ENCODE measurements around the gene ABCC9. TPM values are rescaled to one million over a fixed set of nuclear protein-coding genes. Genes with fewer than 3 reads are reported as not detected.

Gene ABCC9
- total and polyA plus RNA-seq, 2 donors (not counting 3 experiments of a cell fraction or from before 2014, with no cell fraction given), result under 0.01 TPM; not detected in 1

- dilution Hi-C loops (cut with MboI; ENCODE audit: extremely low pct_ligation_motif_present, low sequenced_read_pairs), result no loop called here
- H3K79me2 ChIP-seq (ENCODE audit: control insufficient read depth, insufficient read depth, low read length), result no peaks in the 10 kb centered on the region
- H3K27me3 ChIP-seq (ENCODE audit: control insufficient read depth in 2 of 2, insufficient read depth in 2 of 2, low read length in 2 of 2), result peaks cover 28 to 36% of the 10 kb centered on the region in 2 experiments
- no TSS peak for BruUV-seq (replicated peaks)
- H3K36me3 ChIP-seq (ENCODE audit: control insufficient read depth in 2 of 2, extremely low read depth in 1 of 2, insufficient read depth in 2 of 2, low read length in 2 of 2), result no peaks in the 10 kb centered on the region
- POLR2A ChIA-PET, result no interaction called here
- H3K4me3 ChIP-seq (replicated peaks in 1 of 3; ENCODE audit: insufficient read depth in 1 of 3, low read depth in 1 of 3, low read length in 3 of 3), result no peak within 1 kb of the TSS
- CTCF ChIA-PET, result interaction anchor here (1.1 kb wide), 1 partner anchor 77 kb away, joined by 3 read pairs; no protein-coding TSS in a partner anchor
- H3K9me1 ChIP-seq (replicated peaks; ENCODE audit: control insufficient read depth, extremely low read depth, insufficient read depth, low read length), result no peaks in the 10 kb centered on the region
- TF ChIP-seq GATA2 (IDR thresholded peaks at IDR 0.05; ENCODE audit: insufficient read depth, insufficient read length, low read depth, low read length) (no peak), POLR2A (IDR thresholded peaks at IDR 0.05; ENCODE audit: low read depth, low read length) (no peak), CTCF (IDR thresholded peaks at IDR 0.05; ENCODE audit: extremely low read depth in 1 of 2, insufficient read depth in 1 of 2, low read depth in 1 of 2, low read length in 2 of 2) (no peak), MYC (IDR thresholded peaks at IDR 0.05; ENCODE audit: low read depth, low read length) (no peak), POLR2AphosphoS5 (IDR thresholded peaks at IDR 0.05; ENCODE audit: insufficient read depth, low read depth, low read length) (no peak), JUN (IDR thresholded peaks at IDR 0.05; ENCODE audit: borderline replicate concordance, insufficient read depth, insufficient read length, low read depth) (no peak), MAX (IDR thresholded peaks at IDR 0.05; ENCODE audit: insufficient read depth, insufficient read length) (no peak), EZH2 (IDR thresholded peaks at IDR 0.05; ENCODE audit: borderline replicate concordance, low read depth, low read length, severe bottlenecking) (no peak), FOS (IDR thresholded peaks at IDR 0.05; ENCODE audit: borderline replicate concordance, insufficient read depth, low read length) (no peak)
- DNase-seq (ENCODE audit: low read depth, low spot score), result no peak
- no peaks in the 10 kb centered on the region for H4K20me1 ChIP-seq (replicated peaks; ENCODE audit: control insufficient read depth, extremely low read depth, insufficient read depth, low read length)
- no peak within 1 kb of the TSS for H3K27ac ChIP-seq (ENCODE audit: insufficient read depth, low read depth, low read length)
- intact Hi-C loops (cut with micrococcal nuclease), result loop anchor here (5.0 kb wide), 1 partner anchor 163 kb away; no protein-coding TSS in a partner anchor
- no peak within 1 kb of the TSS for H2AFZ ChIP-seq (ENCODE audit: low read depth, low read length)
- FAIRE-seq, result no peak
- no peaks in the 10 kb centered on the region for H3K9me3 ChIP-seq (replicated peaks; ENCODE audit: control insufficient read depth, insufficient read depth, low read length)
- no peaks in the 10 kb centered on the region for H3K4me1 ChIP-seq (ENCODE audit: control insufficient read depth, extremely low read depth, insufficient read depth, low read length)
- H3K4me2 ChIP-seq (ENCODE audit: insufficient read depth, low read length), result no peak within 1 kb of the TSS
- no peak within 1 kb of the TSS for H3K9ac ChIP-seq (replicated peaks; ENCODE audit: extremely low read depth, insufficient read depth, low read length)
Measured at GRCh38 chr12:21774358-21775132, 166.7 kb downstream of the ABCC9 start, which contains the start of gene KCNJ8. TSS of gene KCNJ8 (minus strand) at chr12:21774706. CDS start at chr12:21773616, 1,090 bp downstream.
